Neural cell (in vitro differentiated cells): ENCODE data around the gene ZNF831. TPM values are rescaled to one million over a fixed set of nuclear protein-coding genes. Genes with fewer than 3 reads are reported as not detected.
A peak's percentile ranks its signal among the peaks of the same experiment; 100 is the strongest.

Experiments
- H2AFZ ChIP-seq: fragments of 200-600, 300-800 bp; sonication (generic), shearing (Covaris generic); 2 replicates; pipeline ENCODE4 v1.6.0; 2014; ENCODE audit warnings: low read depth, mild to moderate bottlenecking, antibody characterized with exemption, low read length, moderate library complexity
- H3F3A ChIP-seq: fragments of 200-600 bp; shearing (Covaris generic); 2 replicates; pipeline ENCODE4 v1.6.1; 2016; ENCODE audit warnings: mild to moderate bottlenecking, moderate library complexity, mixed read lengths, antibody characterized with exemption, low read length; ENCODE audit not compliant: insufficient read depth, poor library complexity, severe bottlenecking
- H3K27ac ChIP-seq: fragments of 200-600, 300-800 bp; sonication (generic), shearing (Covaris generic); 2 replicates; pipeline ENCODE4 v1.5.1; 2014; ENCODE audit warnings: mild to moderate bottlenecking, low read length, moderate library complexity
- H3K27me3 ChIP-seq: fragments of 300-800, 200-600 bp; sonication (generic), shearing (Covaris generic); 2 replicates; pipeline ENCODE4 v1.6.0; 2014; ENCODE audit warnings: mild to moderate bottlenecking, low read depth, low read length, moderate library complexity; ENCODE audit not compliant: insufficient read depth
- H3K36me3 ChIP-seq: fragments of 300-800, 200-600 bp; sonication (generic), shearing (Covaris generic); 2 replicates; pipeline ENCODE4 v1.5.1; 2014; ENCODE audit warnings: mild to moderate bottlenecking, antibody characterized with exemption, low read length, moderate library complexity; ENCODE audit not compliant: insufficient read depth
- H3K4me2 ChIP-seq: fragments of 300-800, 200-600 bp; sonication (generic), shearing (Covaris generic); 2 replicates; pipeline ENCODE4 v1.6.0; 2014; ENCODE audit warnings: mild to moderate bottlenecking, low read length
- H3K4me3 ChIP-seq: fragments of 300-800, 200-600 bp; sonication (generic), shearing (Covaris generic); 2 replicates; pipeline ENCODE4 v1.5.1; 2014; ENCODE audit warnings: mild to moderate bottlenecking, low read length, moderate library complexity
- H3K79me2 ChIP-seq: fragments of 200-600 bp; shearing (Covaris generic); replicated peaks from 2 replicates; pipeline ENCODE4 v1.6.0; 2014; ENCODE audit warnings: mild to moderate bottlenecking, low read length, moderate library complexity; ENCODE audit not compliant: insufficient read depth
- H3K9ac ChIP-seq: fragments of 300-800, 200-600 bp; sonication (generic), shearing (Covaris generic); 2 replicates; pipeline ENCODE4 v1.6.1; 2016; ENCODE audit warnings: mild to moderate bottlenecking, low read length, mixed read lengths
- H3K9me2 ChIP-seq: fragments of 200-600 bp; shearing (Covaris generic); 2 replicates; pipeline ENCODE4 v1.6.1; 2016; ENCODE audit warnings: mild to moderate bottlenecking, low read length, mixed read lengths; ENCODE audit not compliant: insufficient read depth
- H3K9me3 ChIP-seq: fragments of 200-600, 300-800 bp; sonication (generic), shearing (Covaris generic); 2 replicates; pipeline ENCODE4 v1.6.1; 2016; ENCODE audit warnings: mild to moderate bottlenecking, mixed run types, low read length, moderate library complexity, mixed read lengths
- H4K20me1 ChIP-seq: fragments of 200-600 bp; shearing (Covaris generic); 2 replicates; pipeline ENCODE4 v1.6.1; 2016; ENCODE audit warnings: mild to moderate bottlenecking, mixed run types; ENCODE audit not compliant: insufficient read depth
- EP300 ChIP-seq: fragments of 450-650 bp; conservative IDR thresholded peaks from 2 replicates; pipeline ENCODE4 v1.6.1; 2014; ENCODE audit warnings: antibody characterized with exemption, mild to moderate bottlenecking, moderate library complexity; ENCODE audit not compliant: poor library complexity, severe bottlenecking
- EZH2 ChIP-seq: fragments of 200-600, 300-800 bp; shearing (Covaris generic), sonication (generic); IDR thresholded peaks from 2 replicates; pipeline ENCODE4 v1.6.1; 2014; ENCODE audit warnings: antibody characterized with exemption, low read length, borderline replicate concordance, mild to moderate bottlenecking; ENCODE audit not compliant: insufficient read depth, poor library complexity, severe bottlenecking
- MXI1 ChIP-seq: fragments of 450-650 bp; conservative IDR thresholded peaks from 2 replicates; pipeline ENCODE4 v1.6.1; 2014; ENCODE audit warnings: antibody characterized with exemption, mild to moderate bottlenecking; ENCODE audit not compliant: poor library complexity, severe bottlenecking
- POLR2AphosphoS5 ChIP-seq: IDR thresholded peaks from 2 replicates; pipeline ENCODE4 v1.6.1; 2012
- RAD21 ChIP-seq: fragments of 450-650 bp; conservative IDR thresholded peaks from 2 replicates; pipeline ENCODE4 v1.6.1; 2014; ENCODE audit warnings: antibody characterized with exemption, mild to moderate bottlenecking, moderate library complexity
- SMC3 ChIP-seq: fragments of 450-650 bp; conservative IDR thresholded peaks from 2 replicates; pipeline ENCODE4 v1.6.1; 2014; ENCODE audit warnings: antibody characterized with exemption, mild to moderate bottlenecking, moderate library complexity; ENCODE audit not compliant: poor library complexity
- TAF1 ChIP-seq: IDR thresholded peaks from 2 replicates; pipeline ENCODE4 v1.6.1; 2012; ENCODE audit warnings: low read depth
- polyA plus RNA-seq: library from polyadenylated mRNA; depleted of rRNA; stranded (reverse); fragments of >200 nt; gene quantifications from 2 replicates; pipeline ENCODE4 v1.2.3, GENCODE V29; 2014
- TF ChIP-seq, protein P1 (sequence below): IDR thresholded peaks from 2 replicates; pipeline ENCODE4 v1.6.1; 2012; ENCODE audit warnings: borderline replicate concordance
- TF ChIP-seq, protein P2 (sequence below): fragments of 450-650 bp; IDR thresholded peaks from 2 replicates; pipeline ENCODE4 v1.5.1; 2014; ENCODE audit warnings: antibody characterized with exemption, mild to moderate bottlenecking, moderate library complexity; ENCODE audit not compliant: poor library complexity, severe bottlenecking

Gene ZNF831
- polyA plus RNA-seq, 1 donor from 2014 or later = not detected

DNA sequence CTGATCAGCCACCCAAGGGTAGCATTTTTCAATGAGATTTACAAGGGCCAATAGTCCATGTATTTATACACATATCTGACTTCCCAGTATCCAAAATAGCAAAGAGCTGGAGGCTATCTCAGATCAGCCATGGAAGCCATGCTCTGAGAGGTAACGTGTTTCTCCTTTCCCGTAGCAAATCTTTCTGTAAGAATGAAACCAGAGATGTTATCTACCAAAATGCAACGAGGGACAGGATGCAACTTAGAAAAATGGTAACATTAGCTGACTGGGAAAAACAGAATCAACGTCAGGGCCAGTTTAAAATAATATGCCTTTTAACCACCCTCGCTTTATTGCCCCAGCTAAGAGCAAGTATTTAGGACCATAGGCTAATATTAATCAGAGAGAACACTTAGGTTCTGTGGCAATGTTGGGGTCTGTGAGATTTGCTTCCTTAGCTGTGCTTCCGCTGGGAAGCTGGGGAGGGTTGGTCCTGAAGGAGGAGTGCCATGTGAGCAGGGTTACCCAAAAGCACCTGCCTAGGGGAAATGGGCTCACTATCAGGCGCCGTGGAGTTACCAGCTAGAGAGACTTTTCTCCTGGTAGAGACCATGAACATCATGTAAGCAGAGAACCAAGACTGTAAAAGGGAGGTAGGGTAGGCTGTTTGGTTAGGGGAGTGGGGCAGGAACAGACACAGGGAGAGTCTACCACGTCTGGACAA is 1.2 kb downstream of the ZNF831 start:
- no peak overlapping the region for H3K9ac ChIP-seq
- no peaks in the 10 kb centered on the region for H3K27me3 ChIP-seq
- TF ChIP-seq MXI1 = no peak
- TF ChIP-seq, protein P1, sequence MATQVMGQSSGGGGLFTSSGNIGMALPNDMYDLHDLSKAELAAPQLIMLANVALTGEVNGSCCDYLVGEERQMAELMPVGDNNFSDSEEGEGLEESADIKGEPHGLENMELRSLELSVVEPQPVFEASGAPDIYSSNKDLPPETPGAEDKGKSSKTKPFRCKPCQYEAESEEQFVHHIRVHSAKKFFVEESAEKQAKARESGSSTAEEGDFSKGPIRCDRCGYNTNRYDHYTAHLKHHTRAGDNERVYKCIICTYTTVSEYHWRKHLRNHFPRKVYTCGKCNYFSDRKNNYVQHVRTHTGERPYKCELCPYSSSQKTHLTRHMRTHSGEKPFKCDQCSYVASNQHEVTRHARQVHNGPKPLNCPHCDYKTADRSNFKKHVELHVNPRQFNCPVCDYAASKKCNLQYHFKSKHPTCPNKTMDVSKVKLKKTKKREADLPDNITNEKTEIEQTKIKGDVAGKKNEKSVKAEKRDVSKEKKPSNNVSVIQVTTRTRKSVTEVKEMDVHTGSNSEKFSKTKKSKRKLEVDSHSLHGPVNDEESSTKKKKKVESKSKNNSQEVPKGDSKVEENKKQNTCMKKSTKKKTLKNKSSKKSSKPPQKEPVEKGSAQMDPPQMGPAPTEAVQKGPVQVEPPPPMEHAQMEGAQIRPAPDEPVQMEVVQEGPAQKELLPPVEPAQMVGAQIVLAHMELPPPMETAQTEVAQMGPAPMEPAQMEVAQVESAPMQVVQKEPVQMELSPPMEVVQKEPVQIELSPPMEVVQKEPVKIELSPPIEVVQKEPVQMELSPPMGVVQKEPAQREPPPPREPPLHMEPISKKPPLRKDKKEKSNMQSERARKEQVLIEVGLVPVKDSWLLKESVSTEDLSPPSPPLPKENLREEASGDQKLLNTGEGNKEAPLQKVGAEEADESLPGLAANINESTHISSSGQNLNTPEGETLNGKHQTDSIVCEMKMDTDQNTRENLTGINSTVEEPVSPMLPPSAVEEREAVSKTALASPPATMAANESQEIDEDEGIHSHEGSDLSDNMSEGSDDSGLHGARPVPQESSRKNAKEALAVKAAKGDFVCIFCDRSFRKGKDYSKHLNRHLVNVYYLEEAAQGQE = no peak
- no peak for TF ChIP-seq EP300
- no peak overlapping the region for H3K4me2 ChIP-seq
- H3K4me3 ChIP-seq = no peak overlapping the region
- H3K9me2 ChIP-seq = no peaks in the 10 kb centered on the region
- H2AFZ ChIP-seq = no peak overlapping the region
- H3K27ac ChIP-seq = peak overlapping the region; percentile 24
- H4K20me1 ChIP-seq = no peaks in the 10 kb centered on the region
- H3K79me2 ChIP-seq = no peaks in the 10 kb centered on the region
- H3K36me3 ChIP-seq = no peaks in the 10 kb centered on the region
- H3F3A ChIP-seq = no peaks in the 10 kb centered on the region
- H3K9me3 ChIP-seq = no peaks in the 10 kb centered on the region

GRCh38 chr20:59165396-59165795 is 1.8 kb downstream of the ZNF831 start:
- Histone ChIP-seq H3K36me3 (no peaks in the 10 kb centered on the region), H3K9ac (no peak overlapping the region), H3K27me3 (no peaks in the 10 kb centered on the region), H3F3A (no peaks in the 10 kb centered on the region), H3K4me3 (no peak overlapping the region), H3K9me3 (no peaks in the 10 kb centered on the region), H4K20me1 (no peaks in the 10 kb centered on the region), H2AFZ (no peak overlapping the region), H3K4me2 (no peak overlapping the region), H3K79me2 (no peaks in the 10 kb centered on the region), H3K9me2 (no peaks in the 10 kb centered on the region), H3K27ac (no peak overlapping the region)
- TF ChIP-seq, protein P2, sequence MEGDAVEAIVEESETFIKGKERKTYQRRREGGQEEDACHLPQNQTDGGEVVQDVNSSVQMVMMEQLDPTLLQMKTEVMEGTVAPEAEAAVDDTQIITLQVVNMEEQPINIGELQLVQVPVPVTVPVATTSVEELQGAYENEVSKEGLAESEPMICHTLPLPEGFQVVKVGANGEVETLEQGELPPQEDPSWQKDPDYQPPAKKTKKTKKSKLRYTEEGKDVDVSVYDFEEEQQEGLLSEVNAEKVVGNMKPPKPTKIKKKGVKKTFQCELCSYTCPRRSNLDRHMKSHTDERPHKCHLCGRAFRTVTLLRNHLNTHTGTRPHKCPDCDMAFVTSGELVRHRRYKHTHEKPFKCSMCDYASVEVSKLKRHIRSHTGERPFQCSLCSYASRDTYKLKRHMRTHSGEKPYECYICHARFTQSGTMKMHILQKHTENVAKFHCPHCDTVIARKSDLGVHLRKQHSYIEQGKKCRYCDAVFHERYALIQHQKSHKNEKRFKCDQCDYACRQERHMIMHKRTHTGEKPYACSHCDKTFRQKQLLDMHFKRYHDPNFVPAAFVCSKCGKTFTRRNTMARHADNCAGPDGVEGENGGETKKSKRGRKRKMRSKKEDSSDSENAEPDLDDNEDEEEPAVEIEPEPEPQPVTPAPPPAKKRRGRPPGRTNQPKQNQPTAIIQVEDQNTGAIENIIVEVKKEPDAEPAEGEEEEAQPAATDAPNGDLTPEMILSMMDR = no peak
- no peak for TF ChIP-seq MXI1
- TF ChIP-seq SMC3 = no peak
- no peak for TF ChIP-seq EZH2
- no peak for TF ChIP-seq POLR2AphosphoS5
- TF ChIP-seq, protein P1 = no peak
- TF ChIP-seq RAD21 = no peak
- TF ChIP-seq EP300 = no peak
- no peak for TF ChIP-seq TAF1
